HepG2 (cell line): ENCODE data around the gene ENTPD6. TPM values are rescaled to one million over a fixed set of nuclear protein-coding genes. Genes with fewer than 3 reads are reported as not detected.
A peak's percentile ranks its signal among the peaks of the same experiment; 100 is the strongest.

Experiments
- DR1 ChIP-seq: sonication (generic); formaldehyde crosslinking; IDR thresholded peaks from 2 replicates; pipeline ENCODE4 v1.8.0; 2021; ENCODE audit warnings: mild to moderate bottlenecking, missing genetic modification reagents, inconsistent platforms
- HNF4G ChIP-seq, 2 experiments: sonication (generic) in 1 of 2; formaldehyde crosslinking in 1 of 2; IDR thresholded peaks; 2 replicates each; pipeline versions ENCODE4 v1.4.0 to v1.6.1; 2011 to 2020; ENCODE audit warnings: borderline replicate concordance in 2 of 2, low read depth in 2 of 2, mild to moderate bottlenecking in 2 of 2, low read length in 1 of 2, missing genetic modification reagents in 1 of 2, moderate library complexity in 1 of 2
- KLF9 ChIP-seq: IDR thresholded peaks from 2 replicates; pipeline ENCODE4 v1.6.1; 2016; ENCODE audit warnings: low read depth
- MEF2D ChIP-seq: sonication (generic); formaldehyde crosslinking; IDR thresholded peaks from 2 replicates; pipeline ENCODE4 v1.5.1; 2020; ENCODE audit warnings: mild to moderate bottlenecking, missing genetic modification reagents
- PHF20 ChIP-seq: sonication (generic); formaldehyde crosslinking; IDR thresholded peaks from 2 replicates; pipeline ENCODE4 v1.5.0; 2020; ENCODE audit warnings: mild to moderate bottlenecking, missing genetic modification reagents
- ZIK1 ChIP-seq: sonication (generic); formaldehyde crosslinking; IDR thresholded peaks from 2 replicates; pipeline ENCODE4 v1.5.0; 2020; ENCODE audit warnings: mild to moderate bottlenecking, low read depth, missing genetic modification reagents, borderline replicate concordance
- ZNF382 ChIP-seq: sonication (generic); formaldehyde crosslinking; IDR thresholded peaks from 2 replicates; pipeline ENCODE4 v1.5.0; 2020; ENCODE audit warnings: missing genetic modification reagents, mild to moderate bottlenecking, borderline replicate concordance
- ZNF468 ChIP-seq: sonication (generic); formaldehyde crosslinking; IDR thresholded peaks from 2 replicates; pipeline ENCODE4 v1.8.0; 2022; ENCODE audit warnings: mild to moderate bottlenecking, moderate library complexity, missing genetic modification reagents
- ZNF614 ChIP-seq: IDR thresholded peaks from 2 replicates; pipeline ENCODE4 v1.6.1; 2018; ENCODE audit warnings: missing biosample characterization, missing genetic modification reagents, inconsistent platforms, borderline replicate concordance
- ZNF670 ChIP-seq: sonication (generic); formaldehyde crosslinking; IDR thresholded peaks from 2 replicates; pipeline ENCODE4 v1.8.0; 2022; ENCODE audit warnings: mild to moderate bottlenecking, missing genetic modification reagents, borderline replicate concordance
- ZNF772 ChIP-seq: sonication (generic); formaldehyde crosslinking; IDR thresholded peaks from 2 replicates; pipeline ENCODE4 v1.5.0; 2020; ENCODE audit warnings: mild to moderate bottlenecking, missing genetic modification reagents
- ZNF792 ChIP-seq: IDR thresholded peaks from 2 replicates; pipeline ENCODE4 v1.6.1; 2016
- ZNF883 ChIP-seq: sonication (generic); formaldehyde crosslinking; IDR thresholded peaks from 2 replicates; pipeline ENCODE4 v1.5.1; 2020; ENCODE audit warnings: mild to moderate bottlenecking, missing genetic modification reagents; ENCODE audit errors: not compliant biosample characterization
- ZSCAN21 ChIP-seq: sonication (generic); formaldehyde crosslinking; IDR thresholded peaks from 2 replicates; pipeline ENCODE4 v1.8.0; 2022; ENCODE audit warnings: mild to moderate bottlenecking, missing genetic modification reagents, moderate library complexity, borderline replicate concordance
- polyA plus RNA-seq, 8 experiments: library from polyadenylated mRNA; depleted of rRNA in 3 of 8; stranded (reverse) in 7 of 8; unstranded in 1 of 8; fragments of >200 nt; fragmentation: Illumina TruSeq in 4 of 8; extraction: Trizol in 4 of 8; gene quantifications; 2 replicates each; pipeline versions ENCODE4 v1.2.1 to v1.2.3, GENCODE V29; 2011 to 2016; ENCODE audit warnings: low read depth in 4 of 8, missing spikeins in 1 of 8, mixed read lengths in 1 of 8; ENCODE audit not compliant: insufficient read depth in 1 of 8
- total RNA-seq, 5 experiments: library from RNA; depleted of rRNA; stranded (reverse); fragments of >200 nt; fragmentation: Illumina TruSeq; extraction: Trizol; gene quantifications; 2 replicates each; pipeline ENCODE4 v1.2.3, GENCODE V29; 2016; ENCODE audit warnings: low read depth in 1 of 5
- TF ChIP-seq, protein P1 (sequence below): sonication (generic); formaldehyde crosslinking; IDR thresholded peaks from 2 replicates; pipeline ENCODE4 v1.8.0; 2022; ENCODE audit warnings: missing genetic modification reagents, mild to moderate bottlenecking, borderline replicate concordance
- TF ChIP-seq, protein P2 (sequence below): sonication (generic); formaldehyde crosslinking; IDR thresholded peaks from 2 replicates; pipeline ENCODE4 v1.8.0; 2022; ENCODE audit warnings: mild to moderate bottlenecking, missing genetic modification reagents, borderline replicate concordance
- TF ChIP-seq, protein P3 (sequence below): sonication (generic); formaldehyde crosslinking; IDR thresholded peaks from 2 replicates; pipeline ENCODE4 v1.8.0; 2022; ENCODE audit warnings: missing genetic modification reagents, mild to moderate bottlenecking, moderate library complexity, borderline replicate concordance
- TF ChIP-seq, protein P4 (sequence below): sonication (generic); formaldehyde crosslinking; IDR thresholded peaks from 2 replicates; pipeline ENCODE4 v1.5.0; 2020; ENCODE audit warnings: mild to moderate bottlenecking, missing genetic modification reagents
- TF ChIP-seq, protein P5 (sequence below): sonication (generic); formaldehyde crosslinking; IDR thresholded peaks from 2 replicates; pipeline ENCODE4 v1.4.0; 2020; ENCODE audit warnings: mild to moderate bottlenecking, missing genetic modification reagents

Gene ENTPD6
- total and polyA plus RNA-seq, 2 of the 13 experiments (the other 11 are each of a cell fraction or from before 2014, with no cell fraction given): 164 to 172 TPM

DNA sequence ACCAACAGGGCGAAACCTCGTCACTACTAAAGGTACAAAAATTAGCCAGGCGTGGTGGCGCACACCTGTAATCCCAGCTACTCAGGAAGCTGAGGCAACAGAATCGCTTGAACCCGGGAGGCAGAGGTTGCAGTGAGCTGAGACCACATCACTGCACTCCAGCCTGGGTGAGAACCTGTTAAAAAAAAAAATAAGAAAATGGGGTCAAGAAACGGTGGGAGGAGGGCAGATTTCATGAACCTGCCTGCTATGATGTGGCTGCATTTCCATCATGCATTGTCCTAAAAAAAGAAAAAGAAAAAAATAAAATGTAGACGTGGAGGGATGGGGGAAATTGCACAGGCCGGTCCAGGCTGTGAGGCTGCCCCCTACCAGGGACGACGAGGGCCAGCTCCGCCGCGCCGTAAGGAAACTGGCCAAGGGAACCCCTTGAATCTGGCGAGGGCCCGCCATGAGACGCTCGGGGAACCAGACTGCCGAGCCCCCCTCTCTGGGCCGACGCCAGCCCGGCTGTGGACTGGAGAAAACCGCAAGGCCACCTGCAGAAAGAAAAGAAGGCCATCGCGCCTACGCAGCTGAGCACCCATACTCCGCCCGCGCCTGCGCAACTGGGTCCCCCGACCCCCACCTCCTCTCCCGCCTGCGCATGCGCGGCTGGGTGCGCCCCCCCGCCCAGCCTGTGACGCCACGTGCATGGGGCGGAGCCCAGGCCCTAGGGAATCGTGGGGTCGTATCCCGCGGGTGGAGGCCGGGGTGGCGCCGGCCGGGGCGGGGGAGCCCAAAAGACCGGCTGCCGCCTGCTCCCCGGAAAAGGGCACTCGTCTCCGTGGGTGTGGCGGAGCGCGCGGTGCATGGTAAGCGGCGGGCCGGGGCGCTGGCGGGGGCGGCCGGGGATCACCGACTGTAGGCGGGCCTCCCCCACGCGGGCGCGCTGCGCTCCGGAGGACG lies at the start of gene ENTPD6 (continued):
- TF ChIP-seq, protein P1, sequence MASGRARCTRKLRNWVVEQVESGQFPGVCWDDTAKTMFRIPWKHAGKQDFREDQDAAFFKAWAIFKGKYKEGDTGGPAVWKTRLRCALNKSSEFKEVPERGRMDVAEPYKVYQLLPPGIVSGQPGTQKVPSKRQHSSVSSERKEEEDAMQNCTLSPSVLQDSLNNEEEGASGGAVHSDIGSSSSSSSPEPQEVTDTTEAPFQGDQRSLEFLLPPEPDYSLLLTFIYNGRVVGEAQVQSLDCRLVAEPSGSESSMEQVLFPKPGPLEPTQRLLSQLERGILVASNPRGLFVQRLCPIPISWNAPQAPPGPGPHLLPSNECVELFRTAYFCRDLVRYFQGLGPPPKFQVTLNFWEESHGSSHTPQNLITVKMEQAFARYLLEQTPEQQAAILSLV (CRISPR knock-in tag): peak; percentile 86; the same call in 1 of the 2 replicates
- TF ChIP-seq ZNF792 (CRISPR knock-in tag): 0 out of 2 replicates have a peak, but pooled peaks have one; percentile 72
- TF ChIP-seq DR1 (CRISPR knock-in tag): 0 out of 2 replicates have a peak, but pooled peaks have one; percentile 10
- peak; percentile 64 for TF ChIP-seq ZSCAN21
- TF ChIP-seq PHF20 (CRISPR knock-in tag): peak; percentile 72
- TF ChIP-seq, protein P2, sequence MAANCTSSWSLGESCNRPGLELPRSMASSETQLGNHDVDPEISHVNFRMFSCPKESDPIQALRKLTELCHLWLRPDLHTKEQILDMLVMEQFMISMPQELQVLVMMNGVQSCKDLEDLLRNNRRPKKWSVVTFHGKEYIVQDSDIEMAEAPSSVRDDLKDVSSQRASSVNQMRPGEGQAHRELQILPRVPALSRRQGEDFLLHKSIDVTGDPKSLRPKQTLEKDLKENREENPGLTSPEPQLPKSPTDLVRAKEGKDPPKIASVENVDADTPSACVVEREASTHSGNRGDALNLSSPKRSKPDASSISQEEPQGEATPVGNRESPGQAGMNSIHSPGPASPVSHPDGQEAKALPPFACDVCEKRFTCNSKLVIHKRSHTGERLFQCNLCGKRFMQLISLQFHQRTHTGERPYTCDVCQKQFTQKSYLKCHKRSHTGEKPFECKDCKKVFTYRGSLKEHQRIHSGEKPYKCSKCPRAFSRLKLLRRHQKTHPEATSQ (CRISPR knock-in tag): no peak
- TF ChIP-seq, protein P3, sequence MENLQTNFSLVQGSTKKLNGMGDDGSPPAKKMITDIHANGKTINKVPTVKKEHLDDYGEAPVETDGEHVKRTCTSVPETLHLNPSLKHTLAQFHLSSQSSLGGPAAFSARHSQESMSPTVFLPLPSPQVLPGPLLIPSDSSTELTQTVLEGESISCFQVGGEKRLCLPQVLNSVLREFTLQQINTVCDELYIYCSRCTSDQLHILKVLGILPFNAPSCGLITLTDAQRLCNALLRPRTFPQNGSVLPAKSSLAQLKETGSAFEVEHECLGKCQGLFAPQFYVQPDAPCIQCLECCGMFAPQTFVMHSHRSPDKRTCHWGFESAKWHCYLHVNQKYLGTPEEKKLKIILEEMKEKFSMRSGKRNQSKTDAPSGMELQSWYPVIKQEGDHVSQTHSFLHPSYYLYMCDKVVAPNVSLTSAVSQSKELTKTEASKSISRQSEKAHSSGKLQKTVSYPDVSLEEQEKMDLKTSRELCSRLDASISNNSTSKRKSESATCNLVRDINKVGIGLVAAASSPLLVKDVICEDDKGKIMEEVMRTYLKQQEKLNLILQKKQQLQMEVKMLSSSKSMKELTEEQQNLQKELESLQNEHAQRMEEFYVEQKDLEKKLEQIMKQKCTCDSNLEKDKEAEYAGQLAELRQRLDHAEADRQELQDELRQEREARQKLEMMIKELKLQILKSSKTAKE (CRISPR knock-in tag): no peak
- TF ChIP-seq, protein P4, sequence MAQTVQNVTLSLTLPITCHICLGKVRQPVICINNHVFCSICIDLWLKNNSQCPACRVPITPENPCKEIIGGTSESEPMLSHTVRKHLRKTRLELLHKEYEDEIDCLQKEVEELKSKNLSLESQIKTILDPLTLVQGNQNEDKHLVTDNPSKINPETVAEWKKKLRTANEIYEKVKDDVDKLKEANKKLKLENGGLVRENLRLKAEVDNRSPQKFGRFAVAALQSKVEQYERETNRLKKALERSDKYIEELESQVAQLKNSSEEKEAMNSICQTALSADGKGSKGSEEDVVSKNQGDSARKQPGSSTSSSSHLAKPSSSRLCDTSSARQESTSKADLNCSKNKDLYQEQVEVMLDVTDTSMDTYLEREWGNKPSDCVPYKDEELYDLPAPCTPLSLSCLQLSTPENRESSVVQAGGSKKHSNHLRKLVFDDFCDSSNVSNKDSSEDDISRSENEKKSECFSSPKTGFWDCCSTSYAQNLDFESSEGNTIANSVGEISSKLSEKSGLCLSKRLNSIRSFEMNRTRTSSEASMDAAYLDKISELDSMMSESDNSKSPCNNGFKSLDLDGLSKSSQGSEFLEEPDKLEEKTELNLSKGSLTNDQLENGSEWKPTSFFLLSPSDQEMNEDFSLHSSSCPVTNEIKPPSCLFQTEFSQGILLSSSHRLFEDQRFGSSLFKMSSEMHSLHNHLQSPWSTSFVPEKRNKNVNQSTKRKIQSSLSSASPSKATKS (CRISPR knock-in tag): no peak
- peak; percentile 78 for TF ChIP-seq KLF9 (CRISPR knock-in tag)
- peak; percentile 75; the same call in 1 of the 2 replicates for TF ChIP-seq ZNF468
- TF ChIP-seq HNF4G (IDR thresholded peaks at IDR 0.05; ENCODE audit: borderline replicate concordance, low read depth, low read length): no peak; the same call in 1 of the 2 replicates
- peak; percentile 12; the same call in 1 of the 2 replicates for TF ChIP-seq HNF4G (CRISPR knock-in tag; IDR thresholded peaks at IDR 0.05; ENCODE audit: borderline replicate concordance, low read depth)
- TF ChIP-seq MEF2D (CRISPR knock-in tag): 0 out of 2 replicates have a peak, but pooled peaks have one; percentile 58
- TF ChIP-seq ZNF883 (CRISPR knock-in tag): peak; percentile 75
- peak; percentile 74; the same call in 1 of the 2 replicates for TF ChIP-seq ZNF772 (CRISPR knock-in tag)
- peak; percentile 78 for TF ChIP-seq ZNF670 (CRISPR knock-in tag)
- TF ChIP-seq, protein P5, sequence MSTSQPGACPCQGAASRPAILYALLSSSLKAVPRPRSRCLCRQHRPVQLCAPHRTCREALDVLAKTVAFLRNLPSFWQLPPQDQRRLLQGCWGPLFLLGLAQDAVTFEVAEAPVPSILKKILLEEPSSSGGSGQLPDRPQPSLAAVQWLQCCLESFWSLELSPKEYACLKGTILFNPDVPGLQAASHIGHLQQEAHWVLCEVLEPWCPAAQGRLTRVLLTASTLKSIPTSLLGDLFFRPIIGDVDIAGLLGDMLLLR (CRISPR knock-in tag): peak; percentile 96
- peak; percentile 86 for TF ChIP-seq ZIK1
- peak; percentile 73; the same call in 1 of the 2 replicates for TF ChIP-seq ZNF614 (CRISPR knock-in tag)
- TF ChIP-seq ZNF382 (CRISPR knock-in tag): no peak
